ENCODE data around the gene UGT1A8.

GRCh38 chr2:233699424-233700027 is 82.1 kb downstream of the UGT1A8 start:
- TF ChIP-seq CTCF (IDR thresholded peaks at IDR 0.05; ENCODE audit: insufficient read depth, low read length, poor library complexity, severe bottlenecking), result no peak
- no peak for TF ChIP-seq EZH2phosphoT487 (conservative IDR thresholded peaks at IDR 0.05; ENCODE audit: low read length)

Measured in SU-DHL-6 (cell line).